NCI-H510A treated with DMSO at 0.1 percent for 48 hours (cell line): ENCODE results near the gene PRR23E.

Source experiments
- DNase-seq: peaks from one replicate; lab custom pipeline; 2025; lab: John Stamatoyannopoulos, UW

The PRR23E gene, protein sequence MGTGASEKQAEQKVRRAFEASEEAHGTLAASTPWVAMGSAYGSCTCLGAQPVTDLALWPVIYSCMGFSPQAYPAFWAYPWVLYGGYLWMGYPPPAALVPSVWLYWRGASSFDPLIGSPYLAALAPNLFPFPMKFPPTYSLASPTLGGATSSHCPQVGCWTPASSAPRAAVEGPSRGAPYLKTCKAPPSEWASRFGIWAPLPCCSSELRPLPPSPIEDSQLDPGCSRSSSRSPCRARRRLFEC

DNA sequence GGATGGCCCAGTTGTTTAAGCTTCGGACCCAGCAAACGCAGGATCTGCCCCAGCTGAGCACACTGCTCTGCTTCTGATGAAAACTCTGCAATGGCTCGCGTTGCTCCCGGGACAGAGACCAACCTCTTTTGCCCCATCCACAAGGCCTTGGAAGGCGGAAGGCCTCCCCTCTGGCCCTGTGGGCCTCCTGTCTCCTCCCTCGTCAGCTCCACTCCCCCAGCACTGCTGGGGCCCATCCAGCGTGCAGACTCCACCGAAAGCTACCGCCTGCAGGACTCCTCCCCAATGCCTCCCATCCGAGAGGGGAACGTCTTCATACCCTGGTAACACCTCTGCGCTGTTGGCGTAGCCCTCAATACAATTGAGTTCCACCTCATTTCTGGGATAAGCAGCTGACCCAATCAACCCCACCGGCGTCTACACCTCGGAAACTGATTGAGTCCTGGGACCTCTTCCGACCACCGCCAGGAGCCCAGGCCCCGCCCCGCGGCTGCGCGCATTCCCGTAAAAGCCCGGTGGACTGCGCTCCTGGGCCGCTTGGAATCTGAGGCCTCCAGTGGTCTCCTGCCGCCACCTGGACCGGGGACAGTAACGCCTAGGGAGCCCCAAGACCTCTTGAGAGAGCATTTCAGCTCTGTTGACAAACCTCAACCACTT is at the start of gene PRR23E:
TSS of gene PRR23E (plus strand) at position 556 of the 657 bp plus-strand sequence. CDS start 3,555 bp downstream, outside the sequence.
- no peak for DNase-seq

DNA sequence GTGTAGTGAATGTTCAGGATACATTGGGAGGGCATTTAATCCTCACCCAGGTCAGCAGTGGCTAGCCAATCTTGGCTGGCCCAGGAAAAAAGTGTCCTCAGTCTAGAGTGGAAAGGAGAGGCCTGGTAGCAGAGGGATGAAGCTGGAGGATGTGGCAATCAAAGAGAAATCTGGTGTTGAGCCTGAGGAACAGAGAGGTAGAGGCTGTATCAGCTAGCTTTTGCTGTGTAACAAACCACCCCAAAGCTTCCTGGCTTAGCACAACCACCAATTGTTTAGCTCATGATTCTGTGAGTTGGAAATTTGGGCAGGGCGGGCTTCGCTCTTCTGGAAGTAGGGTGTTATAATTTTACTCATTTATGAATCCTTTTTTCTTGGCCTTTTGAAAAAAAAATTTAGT is 49.8 kb upstream of the PRR23E start:
- no peak for DNase-seq

DNA sequence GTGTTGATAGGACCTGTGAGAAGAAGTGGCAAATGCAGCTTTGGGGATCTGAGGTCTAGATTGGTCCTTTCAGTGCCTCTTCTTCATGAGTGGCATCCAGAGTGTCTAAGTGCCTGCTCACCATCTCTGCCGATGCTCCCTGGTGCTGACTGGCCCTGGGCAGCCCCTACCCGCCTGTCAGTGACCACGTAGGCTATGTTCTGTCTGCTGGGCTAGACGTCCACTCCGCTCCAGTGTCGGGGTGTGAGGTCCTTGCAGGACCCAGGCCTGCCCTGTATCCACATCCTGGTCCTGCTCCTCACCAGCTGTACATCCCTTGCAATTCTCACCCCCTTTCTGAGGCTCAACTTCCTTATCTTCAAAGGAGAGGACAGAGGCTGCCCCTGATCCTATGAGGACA is 48.3 kb upstream of the PRR23E start:
- DNase-seq, result no peak

DNA sequence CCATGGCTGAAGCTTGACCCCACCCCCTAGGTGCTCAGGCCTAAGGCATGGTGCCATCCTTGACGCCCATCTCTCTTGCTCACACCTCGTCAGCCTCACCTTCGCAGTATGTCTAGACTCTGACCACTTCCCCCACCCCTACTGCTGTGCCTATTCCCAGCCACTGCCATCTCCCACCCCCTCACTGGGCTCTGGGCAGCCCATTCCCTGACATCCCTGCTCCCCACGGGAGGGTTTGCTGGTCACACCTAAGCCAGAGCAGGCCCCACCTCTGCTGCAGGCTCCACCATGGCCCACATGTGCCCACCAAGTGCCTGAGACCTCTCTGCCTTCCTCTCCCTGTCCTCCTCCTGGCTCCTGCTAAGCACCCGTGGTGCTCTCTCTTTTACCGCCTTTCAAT is 47.7 kb upstream of the PRR23E start:
- no peak for DNase-seq

DNA sequence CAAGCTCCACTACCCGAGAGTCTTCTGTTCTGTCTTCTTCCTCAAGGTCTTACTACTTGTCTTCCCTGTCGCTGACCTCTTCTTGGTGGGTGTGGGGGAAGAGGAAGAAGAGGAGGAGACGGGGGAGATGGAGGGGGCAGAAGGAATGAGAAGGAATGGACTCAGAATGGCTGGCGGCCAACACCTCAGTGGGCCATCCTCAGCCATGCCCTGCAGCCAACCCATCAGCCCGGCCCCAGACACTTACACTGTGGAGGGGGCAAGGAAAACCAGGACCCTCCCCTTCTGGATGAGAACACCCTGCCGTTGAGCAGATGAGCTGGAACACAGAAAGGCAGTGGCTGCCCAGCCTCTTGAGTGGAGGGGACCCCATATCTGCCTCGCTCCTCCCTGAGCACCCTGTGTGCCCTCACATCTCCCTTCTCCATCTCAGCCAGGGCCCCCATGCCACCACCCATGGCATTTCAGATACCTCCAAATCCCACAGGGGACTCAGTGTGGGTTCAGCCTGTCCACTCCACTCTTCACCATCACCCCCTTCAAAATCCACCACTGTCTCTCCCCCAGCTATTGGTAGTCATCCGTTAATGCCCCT is 45.5 kb upstream of the PRR23E start:
- no peak for DNase-seq

DNA sequence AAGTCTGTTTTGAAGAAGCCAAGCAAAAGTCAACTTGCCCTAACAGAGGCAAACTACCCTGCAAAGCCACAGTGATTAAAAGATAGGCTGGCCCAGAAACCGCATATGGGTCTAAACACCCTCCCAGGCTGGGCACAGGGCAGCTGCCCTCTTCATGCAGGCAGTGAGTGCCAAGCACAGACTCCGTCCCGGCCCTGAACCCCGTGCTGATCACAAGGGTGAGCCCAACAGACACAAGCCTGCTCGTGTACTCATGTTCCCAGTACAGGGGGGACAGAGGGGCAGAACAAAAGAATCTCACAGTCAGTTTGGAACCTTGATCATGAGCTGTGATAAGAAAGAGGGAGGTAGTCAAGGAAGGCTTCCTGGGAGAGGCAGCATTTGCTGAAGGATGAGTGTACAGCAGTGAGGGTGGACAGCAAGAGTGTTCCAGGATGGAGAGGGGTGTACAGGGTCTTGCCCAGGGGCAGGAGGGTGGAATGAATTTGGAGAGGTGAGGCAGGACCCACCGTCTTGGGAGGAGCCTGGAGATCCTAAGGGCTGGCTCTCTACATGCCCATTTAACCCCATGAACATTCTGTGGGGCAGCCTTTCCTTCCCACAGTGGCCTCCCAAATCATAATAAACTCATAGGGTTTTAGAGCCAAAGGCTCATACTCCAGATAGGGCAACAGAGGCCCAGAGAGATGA is 43.2 kb upstream of the PRR23E start:
- DNase-seq, result no peak

DNA sequence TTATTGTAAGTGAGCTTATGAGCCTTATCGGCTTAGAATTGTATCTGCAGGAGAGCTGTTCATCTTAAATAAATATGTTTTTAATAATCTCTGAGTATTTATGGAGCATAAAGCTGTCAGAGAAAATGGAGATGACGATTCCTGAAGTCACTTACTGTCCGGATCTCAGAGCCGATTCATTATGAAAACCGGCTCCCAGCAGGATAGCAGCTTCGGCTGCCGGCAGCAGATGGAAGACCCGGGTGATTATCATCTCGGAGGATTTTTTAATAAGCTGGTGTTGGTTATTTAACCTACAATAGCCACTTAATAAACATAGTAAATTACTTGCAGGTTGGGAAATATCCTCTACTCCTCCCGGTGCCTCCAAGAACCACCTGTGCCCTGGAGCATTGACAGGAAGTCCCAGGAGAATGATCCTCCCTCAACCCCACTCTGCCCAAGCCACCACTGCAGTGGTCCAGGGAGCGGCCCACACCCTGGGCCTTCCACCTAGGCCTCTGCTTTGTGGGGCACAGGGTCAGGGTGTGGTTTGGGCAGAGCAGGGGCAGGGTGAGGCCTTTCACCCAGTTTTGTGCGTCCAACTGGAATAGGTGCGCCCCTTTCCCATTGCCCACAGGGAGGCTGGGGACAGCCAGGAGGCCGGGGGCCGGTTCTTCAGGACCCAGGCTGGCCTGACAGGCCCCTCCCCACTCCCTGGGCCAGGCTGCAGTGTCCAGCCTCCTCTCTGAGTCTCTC is 42.2 kb upstream of the PRR23E start:
- DNase-seq, result no peak

DNA sequence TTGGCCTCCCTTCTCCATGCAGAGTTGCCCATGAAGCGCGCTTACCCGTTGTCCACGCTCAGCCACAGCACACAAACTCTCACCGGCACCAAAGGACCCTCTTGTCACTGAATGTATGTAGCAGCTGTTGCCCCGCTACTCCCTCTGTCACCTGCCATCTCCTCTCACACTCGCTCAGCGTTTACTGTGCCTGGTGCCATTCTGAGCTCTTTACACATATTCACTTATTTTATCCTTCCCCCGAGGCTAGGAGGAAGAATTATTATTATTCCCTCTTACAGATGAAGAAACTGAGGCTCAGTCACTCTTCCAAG is 41.7 kb upstream of the PRR23E start:
- peak; percentile 28 for DNase-seq

DNA sequence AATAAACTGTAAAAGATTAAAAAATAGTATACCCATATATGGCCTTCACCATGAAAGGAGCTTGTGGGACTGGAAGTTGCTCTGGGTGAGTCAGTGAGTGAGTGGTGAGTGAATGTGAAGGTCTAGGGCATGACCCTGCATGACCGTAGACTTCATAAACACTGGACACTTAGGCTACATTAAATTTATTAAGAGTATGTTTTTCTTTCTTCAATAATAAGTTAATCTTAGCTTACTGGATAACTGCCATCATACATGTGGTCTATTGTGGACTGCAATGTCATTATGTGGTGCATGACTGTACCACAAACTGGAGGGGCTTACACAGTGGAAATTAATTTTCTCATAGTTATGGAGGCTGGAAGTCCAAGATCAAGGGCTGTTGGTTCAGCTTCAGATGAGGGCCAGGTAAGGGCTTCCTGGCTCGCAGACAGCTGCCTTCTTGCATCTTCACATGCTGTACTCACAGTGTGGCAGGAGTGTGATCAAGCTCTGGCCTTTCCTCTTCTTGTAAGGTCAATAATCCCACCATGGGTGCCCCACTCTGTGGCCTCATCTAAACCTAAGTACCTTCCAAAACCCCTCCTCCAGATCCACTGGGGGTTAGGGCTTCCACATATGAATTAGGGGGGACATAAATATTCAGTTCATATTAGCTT is 40.8 kb upstream of the PRR23E start:
- DNase-seq, result no peak

DNA sequence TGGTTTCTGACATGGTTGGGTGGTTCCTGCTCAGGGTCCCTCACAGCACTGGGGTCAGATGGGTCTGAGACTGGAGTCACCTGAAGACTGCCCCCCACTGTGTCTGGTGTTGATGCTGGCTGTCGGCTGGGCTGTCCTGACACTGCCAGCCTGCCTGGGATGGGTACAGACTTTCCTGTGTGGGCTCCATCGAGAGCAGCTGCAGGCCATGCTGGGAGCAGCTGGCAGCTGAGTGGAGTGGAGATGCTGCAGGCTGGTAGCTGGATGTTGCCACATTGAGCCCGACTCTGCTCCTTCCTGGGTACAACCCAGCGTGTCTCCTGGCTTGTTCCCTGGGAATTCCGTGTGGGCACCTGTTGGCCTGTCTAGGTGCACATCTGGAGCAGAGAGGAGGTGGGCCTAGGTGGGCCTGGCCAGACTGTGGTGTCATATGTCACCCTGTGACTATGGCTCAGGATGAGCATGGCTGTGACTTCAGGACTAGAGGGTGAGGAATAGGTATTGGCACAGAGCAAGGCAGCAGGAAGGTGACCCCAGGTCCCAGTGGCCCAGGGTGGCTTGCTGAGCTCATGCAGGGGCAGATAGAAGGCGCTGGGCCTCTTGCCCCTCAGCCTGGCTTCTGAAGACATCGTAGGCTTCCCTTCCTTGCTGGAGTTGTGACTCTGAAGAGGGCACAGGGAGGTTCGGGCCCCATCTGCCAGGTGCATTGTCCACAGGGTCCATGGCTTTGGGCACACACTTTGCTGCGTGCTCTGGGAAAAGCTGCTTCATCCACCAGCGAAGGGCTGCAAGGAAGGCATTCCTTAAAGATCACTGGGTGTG is 40.0 kb upstream of the PRR23E start:
- peak; percentile 46 for DNase-seq

DNA sequence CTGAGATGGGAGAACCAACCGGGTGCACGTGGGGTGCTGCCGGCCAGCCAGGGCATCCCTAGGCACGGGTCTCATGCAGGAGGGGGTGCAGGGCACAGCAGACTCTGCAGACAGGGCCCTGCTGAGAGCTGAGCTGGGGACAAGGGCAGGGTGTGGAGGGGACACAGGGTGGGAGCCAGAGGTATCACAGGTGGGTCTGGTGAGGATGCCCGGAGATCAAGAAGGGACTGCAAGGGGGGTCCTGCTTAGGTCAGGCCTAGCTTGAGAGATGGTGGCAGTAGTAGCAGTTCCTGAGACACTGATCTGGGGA is 39.5 kb upstream of the PRR23E start:
- no peak for DNase-seq

DNA sequence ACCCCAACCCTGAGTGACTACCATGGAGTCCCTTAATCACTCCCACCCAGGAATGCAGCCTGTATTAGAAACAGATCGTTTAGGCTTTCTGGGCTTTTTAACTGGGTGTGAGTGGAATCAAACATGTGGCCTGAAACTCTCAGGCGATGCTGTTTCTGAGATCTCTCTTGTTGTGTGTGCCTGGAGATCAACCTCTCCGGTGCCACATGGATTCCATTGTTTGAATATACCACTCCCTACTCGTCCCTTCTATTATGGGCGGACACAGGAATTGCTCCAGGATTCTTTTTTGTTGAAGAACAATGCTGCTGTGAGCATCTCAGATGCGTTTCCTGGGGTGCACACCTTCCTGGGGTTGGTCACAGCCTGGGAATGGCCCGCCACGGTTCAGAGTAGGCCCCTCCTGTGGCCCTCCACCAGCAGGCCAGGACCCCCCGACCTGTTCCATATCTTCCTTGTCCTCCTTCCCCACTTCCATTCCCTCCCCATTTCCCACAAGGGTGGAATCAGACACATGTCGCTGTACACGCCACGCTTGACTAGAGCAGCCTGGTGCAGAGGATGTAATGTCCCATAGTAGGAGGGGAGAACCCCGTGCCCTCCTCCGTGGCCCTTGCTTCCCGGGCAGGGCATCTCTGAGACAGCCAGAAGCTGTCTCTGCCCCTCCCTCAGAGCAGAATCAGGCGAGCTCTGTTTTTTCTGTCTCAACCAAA is 36.4 kb upstream of the PRR23E start:
- DNase-seq, result peak; percentile 32

DNA sequence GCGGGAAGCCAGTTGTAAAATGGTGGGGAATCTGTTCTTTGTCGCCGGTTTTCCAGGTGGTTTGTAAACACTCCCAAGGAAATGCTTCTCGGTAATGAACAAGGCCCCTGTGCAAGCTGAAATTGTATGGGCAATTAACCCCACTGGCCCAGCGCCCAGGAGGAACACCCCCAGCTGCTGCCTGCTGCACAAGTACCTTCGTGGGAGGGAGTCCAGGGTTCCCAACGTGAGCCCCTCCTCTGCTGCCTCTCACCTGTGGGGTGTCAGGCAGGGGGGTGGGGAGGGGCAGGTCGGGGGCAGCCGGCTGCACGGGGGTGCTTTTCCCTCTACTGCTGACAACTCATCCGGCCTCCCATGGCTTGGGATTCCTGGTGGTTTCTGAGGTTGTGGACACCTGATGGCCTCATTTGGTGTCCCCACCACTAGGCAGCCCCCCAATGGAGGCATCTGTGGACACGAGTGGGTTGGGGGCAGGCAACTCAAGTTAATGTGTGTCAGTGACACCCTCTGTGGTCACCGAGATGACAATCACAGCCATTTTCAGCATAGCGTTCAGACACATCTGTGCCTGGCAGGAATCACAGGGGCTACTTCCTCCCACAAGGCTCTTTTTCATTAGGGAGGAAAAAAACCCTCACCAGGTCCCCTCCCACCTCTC is 35.6 kb upstream of the PRR23E start:
- DNase-seq, result peak; percentile 68

DNA sequence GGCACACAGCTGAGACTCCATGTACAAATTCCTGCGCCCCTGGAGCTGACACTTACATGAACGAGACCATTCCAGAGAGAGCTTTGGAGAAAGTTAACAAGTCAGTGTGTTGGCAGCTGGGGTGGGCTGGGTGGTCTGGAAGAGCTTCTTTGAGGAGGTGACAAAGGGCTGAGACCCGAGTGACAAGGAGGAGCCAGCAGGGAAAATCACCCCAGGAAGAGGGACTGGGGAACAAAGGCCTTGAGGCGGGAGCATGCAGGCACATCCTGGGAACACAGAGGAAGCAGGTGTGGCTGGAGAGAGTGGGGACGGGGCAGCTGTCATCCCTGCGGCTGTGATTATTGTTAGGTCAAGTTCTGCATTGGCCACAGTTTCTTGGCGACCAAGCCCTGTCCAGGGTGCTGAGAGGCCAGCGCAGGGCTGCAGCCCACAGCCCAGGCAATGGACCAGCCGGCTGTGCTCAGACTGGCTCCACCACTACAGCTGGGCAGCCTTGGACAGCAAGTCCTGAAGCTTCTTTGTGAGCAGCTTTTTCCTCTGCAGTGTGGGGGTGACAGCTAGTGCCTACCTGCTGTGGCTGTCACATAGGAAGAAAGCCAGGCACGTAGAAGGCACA is 34.2 kb upstream of the PRR23E start:
- DNase-seq, result peak; percentile 35

DNA sequence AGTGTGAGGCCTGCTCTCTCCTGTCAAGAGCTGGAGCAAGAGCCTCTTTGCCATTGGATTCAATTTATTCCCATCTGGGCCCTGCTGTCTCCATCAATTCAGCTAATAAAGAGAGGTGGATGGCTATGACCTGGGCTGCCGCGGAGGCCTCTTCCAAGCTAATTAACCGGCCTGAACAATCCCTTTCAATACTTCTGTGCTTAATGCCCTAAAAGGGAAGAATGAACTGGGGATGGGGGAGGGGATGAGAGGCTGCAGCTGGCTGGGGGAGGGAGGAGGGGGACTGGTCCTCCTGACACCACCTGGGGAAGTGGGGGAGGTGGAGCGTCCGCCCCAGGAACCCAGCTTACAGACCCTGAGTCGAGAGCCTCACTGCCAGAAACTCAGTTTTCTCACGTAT is 33.4 kb upstream of the PRR23E start:
- peak; percentile 97 for DNase-seq

DNA sequence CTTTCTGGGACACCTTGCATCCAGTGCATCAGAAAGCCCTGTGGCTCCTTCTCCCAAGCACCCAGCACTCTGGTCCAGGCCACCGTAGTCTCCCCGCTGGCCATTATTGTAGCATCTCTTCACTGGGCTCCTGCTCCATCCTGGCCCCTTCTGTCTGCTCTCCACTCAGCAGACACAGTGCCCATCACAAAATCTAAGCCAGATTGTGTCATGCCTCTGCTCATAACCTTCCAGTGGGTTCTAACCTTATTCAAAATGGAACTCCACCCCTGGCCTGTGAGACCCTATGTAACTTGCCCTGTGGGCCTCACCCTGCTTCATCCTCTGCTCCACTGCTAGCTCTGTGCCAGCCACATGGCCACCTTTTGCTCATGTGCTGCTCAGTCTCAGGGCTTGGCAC is 31.7 kb upstream of the PRR23E start:
- DNase-seq, result no peak

DNA sequence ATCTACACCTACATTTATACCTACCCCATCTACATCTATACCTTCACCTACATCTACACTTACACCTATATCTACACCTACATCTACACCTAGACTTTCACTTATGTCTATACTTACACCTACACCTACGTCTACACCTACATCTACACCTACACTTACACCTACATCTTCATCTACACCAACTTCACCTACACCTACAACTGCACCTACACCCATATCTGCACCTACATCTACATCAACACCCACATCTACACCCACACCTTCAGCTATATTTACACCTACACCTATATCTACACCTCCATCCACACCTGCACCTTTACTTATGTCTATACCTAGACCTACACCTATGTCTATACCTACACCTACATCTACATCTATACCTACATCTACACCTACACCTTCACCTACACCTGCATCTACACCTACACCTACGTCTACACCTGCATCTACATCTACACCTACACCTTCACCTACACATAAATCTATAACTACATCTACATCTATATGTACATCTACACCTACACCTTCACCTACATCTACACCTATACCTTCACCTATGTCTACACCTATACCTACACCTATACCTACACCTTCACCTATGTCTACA is 30.9 kb upstream of the PRR23E start:
- no peak for DNase-seq

DNA sequence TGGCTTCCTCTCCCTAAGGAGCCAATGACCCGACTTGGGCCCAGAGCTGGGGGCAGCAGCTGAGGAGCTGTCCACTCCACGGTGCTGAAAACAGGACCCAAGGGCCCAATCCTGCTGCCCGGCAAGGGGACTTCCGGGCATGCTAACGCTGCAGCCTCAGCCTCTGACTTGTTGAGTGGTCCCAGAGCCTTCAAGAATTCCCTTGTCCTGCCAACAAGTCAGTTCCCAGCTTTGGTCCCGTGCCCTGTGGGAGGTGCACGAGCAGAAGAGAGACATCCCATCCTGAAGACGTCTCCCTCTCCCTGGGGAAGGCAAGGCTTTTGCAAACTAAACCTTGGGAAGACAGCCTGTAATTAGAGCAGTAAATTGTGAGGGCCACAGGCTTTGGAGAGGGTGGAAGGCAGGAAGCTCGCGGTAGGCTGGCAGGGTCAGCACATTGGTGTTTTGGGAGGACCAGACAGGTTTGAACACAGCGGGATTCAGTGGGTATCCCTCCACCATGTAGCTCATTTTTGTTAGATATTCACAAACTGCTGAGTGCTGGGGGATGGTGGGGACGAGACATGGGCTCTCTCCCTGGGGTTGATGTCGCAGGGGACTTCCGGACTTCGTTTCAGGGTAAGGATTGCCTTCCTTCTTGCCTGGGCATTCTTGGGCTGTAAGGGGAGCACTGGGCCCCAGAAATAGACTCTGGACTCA is 29.8 kb upstream of the PRR23E start:
- DNase-seq, result no peak

DNA sequence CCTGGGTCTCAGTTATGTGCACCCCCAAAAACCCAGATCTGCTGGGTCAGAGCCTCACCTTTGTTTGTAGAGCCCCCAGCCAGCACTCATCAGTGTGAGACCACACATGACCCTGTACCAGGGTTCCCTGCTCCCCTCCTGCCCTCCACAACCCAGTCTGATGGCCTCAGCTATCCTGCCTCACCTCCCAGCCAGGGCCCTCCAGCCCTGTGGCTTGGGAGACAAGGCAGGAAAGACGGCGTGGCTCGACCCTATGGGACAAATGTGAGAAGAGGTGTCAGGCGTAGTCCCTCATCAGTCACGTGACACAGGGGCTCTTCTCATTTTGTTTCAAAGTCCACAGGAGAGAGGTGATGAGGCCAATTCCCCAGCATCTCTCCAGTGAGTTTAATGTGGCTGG is 28.3 kb upstream of the PRR23E start:
- DNase-seq, result no peak
